Progenitor cell of endocrine pancreas (in vitro differentiated cells): ENCODE results near the gene SNRPD2. TPM values are rescaled to one million over a fixed set of nuclear protein-coding genes. Genes with fewer than 3 reads are reported as not detected.

Experiments used
- DNase-seq: peaks from one replicate; pipeline ENCODE4 v3.0.0; 2021; ENCODE audit warnings: low spot score; ENCODE audit not compliant: unreplicated experiment
- H3K27ac Mint-ChIP-seq: 2 replicates; pipeline ENCODE4 v1.8.0; 2021; ENCODE audit warnings: mild to moderate bottlenecking, moderate library complexity, mixed read lengths
- H3K27me3 Mint-ChIP-seq: 2 replicates; pipeline ENCODE4 v1.8.0; 2021; ENCODE audit warnings: mixed read lengths
- H3K36me3 Mint-ChIP-seq: 2 replicates; pipeline ENCODE4 v1.8.0; 2022; ENCODE audit warnings: mixed read lengths; ENCODE audit not compliant: insufficient read depth
- H3K4me1 Mint-ChIP-seq: 2 replicates; pipeline ENCODE4 v1.8.0; 2021; ENCODE audit warnings: low read depth, mixed read lengths
- H3K4me3 Mint-ChIP-seq: 2 replicates; pipeline ENCODE4 v1.8.0; 2021; ENCODE audit warnings: low read depth, mild to moderate bottlenecking, moderate library complexity, mixed read lengths
- H3K9me3 Mint-ChIP-seq: 2 replicates; pipeline ENCODE4 v1.8.0; 2021; ENCODE audit warnings: low read depth, mixed read lengths
- long read RNA-seq: library from polyadenylated mRNA; unstranded; transcript quantifications from one replicate; pipeline ENCODE4 v2.0.0, GENCODE V29; 2020
- total RNA-seq: library from RNA; stranded (reverse); gene quantifications from 2 replicates; pipeline ENCODE4 v1.2.1, GENCODE V29; 2021
- TF ChIP-seq, protein P1 (sequence below): fragments of 200-600 bp; sonication (generic); IDR thresholded peaks from one replicate; pipeline ENCODE4 v1.5.0; 2021; ENCODE audit warnings: antibody characterized with exemption, mild to moderate bottlenecking; ENCODE audit not compliant: unreplicated experiment

The SNRPD2 gene
- 401 and 414 TPM in 2 replicates for total RNA-seq
- long read RNA-seq, transcript SNRPD2-201 (3 exons, 901 nt) = major isoform, 42 of 48 reads
- long read RNA-seq, partial matches to known transcripts = 5 of 48 reads
- long read RNA-seq, other reads (novel, unspliced or antisense) = 0 of 48 reads

DNA sequence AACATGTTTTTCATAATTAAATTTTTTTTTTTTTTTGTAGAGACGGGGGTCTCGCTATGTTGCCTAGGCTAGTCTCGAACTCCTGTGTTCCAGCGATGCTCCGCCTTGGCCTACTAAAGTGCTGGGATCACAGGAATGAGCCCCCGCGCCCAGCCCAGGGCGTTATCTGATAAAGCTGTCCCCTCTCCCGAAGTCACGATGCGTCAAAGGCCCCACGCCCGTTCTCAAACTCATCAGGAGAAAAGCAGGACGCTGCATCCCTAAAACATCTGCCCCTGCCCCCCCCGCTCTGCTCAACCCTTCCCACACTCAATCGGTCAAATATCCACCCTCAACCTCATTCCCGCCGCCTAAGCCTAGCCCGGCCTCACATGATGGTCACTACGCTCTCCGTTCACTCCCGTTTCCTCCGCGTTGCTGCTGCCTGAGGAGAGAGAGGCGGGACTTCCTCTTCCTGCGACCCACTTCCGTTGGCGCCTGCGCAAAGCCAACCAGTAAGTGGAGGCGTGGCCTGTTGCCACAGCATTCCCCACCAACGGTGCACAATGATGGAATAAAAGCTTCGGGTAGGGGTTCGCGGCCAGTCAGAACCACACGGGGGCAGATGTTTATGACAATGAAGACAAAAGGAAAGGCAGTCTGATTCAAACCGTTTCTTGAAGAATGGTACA lies at the start of gene SNRPD2:
Gene SNRPD2, minus strand, starts transcription at position 438 of the 671 bp plus-strand sequence. Its CDS starts 65 bp downstream, at position 373.
- TF ChIP-seq, protein P1, sequence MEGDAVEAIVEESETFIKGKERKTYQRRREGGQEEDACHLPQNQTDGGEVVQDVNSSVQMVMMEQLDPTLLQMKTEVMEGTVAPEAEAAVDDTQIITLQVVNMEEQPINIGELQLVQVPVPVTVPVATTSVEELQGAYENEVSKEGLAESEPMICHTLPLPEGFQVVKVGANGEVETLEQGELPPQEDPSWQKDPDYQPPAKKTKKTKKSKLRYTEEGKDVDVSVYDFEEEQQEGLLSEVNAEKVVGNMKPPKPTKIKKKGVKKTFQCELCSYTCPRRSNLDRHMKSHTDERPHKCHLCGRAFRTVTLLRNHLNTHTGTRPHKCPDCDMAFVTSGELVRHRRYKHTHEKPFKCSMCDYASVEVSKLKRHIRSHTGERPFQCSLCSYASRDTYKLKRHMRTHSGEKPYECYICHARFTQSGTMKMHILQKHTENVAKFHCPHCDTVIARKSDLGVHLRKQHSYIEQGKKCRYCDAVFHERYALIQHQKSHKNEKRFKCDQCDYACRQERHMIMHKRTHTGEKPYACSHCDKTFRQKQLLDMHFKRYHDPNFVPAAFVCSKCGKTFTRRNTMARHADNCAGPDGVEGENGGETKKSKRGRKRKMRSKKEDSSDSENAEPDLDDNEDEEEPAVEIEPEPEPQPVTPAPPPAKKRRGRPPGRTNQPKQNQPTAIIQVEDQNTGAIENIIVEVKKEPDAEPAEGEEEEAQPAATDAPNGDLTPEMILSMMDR = no peak
- H3K27ac Mint-ChIP-seq = peak within 1 kb of the TSS; percentile 99
- H3K4me3 Mint-ChIP-seq = peak within 1 kb of the TSS; percentile 88
- no peaks in the 10 kb centered on the region for H3K9me3 Mint-ChIP-seq
- peak; percentile 89 for DNase-seq
- no peaks in the 10 kb centered on the region for H3K27me3 Mint-ChIP-seq
- peaks cover 4% of the 10 kb centered on the region for H3K36me3 Mint-ChIP-seq
- peaks cover 6% of the 10 kb centered on the region for H3K4me1 Mint-ChIP-seq

DNA sequence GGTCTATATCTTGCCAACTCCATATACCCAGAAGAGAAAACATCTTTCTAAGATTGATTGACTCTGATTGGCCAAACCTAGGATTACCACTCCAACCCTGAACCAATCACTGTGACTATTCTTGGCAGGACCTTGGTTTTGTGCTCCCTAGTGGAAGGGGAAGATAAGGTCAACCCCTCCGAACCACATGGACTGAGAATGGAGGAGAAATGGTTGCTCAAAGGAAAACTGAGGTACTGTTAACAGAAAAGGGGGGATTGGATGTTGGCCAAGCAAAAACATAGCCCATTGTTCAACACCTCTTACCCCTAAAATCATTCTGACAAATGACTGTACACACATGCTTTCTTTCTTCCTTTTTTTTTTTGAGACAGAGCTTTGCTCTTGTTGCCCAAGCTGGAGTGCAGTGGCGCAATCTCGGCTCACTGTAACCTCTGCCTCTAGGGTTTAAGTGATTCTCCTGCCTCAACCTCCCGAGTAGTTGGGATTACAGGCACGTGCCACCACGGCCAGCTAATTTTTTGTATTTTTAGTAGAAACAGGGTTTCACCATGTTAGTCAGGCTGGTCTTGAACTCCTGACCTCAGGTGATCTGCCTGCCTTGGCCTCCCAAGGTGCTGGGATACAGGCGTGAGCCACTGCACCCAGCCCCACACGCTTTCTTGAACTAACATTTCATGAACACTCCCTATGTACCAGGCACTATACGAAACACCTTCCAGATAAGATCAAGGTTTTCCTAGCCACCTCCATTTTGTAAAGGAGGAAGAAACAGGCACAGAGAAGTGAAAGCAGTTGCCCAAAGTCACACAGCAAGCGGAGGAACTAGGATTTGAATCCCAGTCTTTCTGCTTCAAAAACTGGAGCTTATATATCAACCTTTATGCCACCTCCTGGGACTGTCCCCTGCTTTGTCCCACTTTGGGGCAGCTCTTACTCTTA lies 48.0 kb upstream of the SNRPD2 start:
- Mint-ChIP-seq H3K4me1 (no peaks in the 10 kb centered on the region), H3K4me3 (no peak overlapping the region), H3K9me3 (no peaks in the 10 kb centered on the region), H3K36me3 (no peaks in the 10 kb centered on the region), H3K27me3 (peaks cover 2% of the 10 kb centered on the region), H3K27ac (no peak overlapping the region)
- DNase-seq = no peak
- TF ChIP-seq, protein P1 = no peak

DNA sequence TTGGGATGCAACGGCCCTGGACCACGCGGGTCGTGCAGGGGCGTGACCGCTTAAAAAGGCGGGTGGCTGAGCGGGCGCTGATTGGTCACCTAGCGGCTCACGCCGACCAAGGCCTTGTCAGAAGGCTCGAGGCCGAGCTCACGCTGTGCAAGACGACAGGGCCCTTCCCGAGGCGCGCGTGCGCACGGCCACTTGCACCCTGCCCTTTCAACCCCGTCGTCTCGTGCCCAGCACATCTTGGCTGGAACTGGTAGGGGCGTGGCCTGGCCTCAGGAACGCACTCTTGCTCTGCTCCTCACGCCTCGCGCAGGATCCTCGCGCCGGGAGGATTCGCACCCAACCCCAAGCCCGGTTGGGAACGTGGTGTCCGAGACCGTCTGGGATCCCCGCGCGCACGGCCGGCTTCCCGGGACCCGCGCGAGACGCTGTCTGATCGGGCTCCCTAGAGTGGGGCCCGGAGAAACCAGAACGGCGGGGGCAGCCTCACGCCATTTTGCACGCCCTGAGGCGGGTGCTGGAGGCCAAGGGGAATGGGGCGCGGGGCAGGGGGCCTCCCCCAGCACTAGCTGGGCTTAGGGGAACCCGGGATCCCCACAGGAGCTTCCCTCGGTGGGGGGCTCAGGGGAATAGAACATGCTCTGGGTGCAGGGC lies 41.5 kb upstream of the SNRPD2 start, which contains the start of gene MEIOSIN:
Gene MEIOSIN, plus strand, starts transcription at position 280 of the 651 bp plus-strand sequence. CDS start 1,938 bp downstream, outside the sequence.
- H3K9me3 Mint-ChIP-seq = no peaks in the 10 kb centered on the region
- no peaks in the 10 kb centered on the region for H3K36me3 Mint-ChIP-seq
- H3K4me1 Mint-ChIP-seq = peaks cover 9% of the 10 kb centered on the region
- H3K4me3 Mint-ChIP-seq = no peak within 1 kb of the TSS
- TF ChIP-seq, protein P1 = no peak
- DNase-seq = no peak
- H3K27ac Mint-ChIP-seq = peak within 1 kb of the TSS; percentile 27
- no peaks in the 10 kb centered on the region for H3K27me3 Mint-ChIP-seq

DNA sequence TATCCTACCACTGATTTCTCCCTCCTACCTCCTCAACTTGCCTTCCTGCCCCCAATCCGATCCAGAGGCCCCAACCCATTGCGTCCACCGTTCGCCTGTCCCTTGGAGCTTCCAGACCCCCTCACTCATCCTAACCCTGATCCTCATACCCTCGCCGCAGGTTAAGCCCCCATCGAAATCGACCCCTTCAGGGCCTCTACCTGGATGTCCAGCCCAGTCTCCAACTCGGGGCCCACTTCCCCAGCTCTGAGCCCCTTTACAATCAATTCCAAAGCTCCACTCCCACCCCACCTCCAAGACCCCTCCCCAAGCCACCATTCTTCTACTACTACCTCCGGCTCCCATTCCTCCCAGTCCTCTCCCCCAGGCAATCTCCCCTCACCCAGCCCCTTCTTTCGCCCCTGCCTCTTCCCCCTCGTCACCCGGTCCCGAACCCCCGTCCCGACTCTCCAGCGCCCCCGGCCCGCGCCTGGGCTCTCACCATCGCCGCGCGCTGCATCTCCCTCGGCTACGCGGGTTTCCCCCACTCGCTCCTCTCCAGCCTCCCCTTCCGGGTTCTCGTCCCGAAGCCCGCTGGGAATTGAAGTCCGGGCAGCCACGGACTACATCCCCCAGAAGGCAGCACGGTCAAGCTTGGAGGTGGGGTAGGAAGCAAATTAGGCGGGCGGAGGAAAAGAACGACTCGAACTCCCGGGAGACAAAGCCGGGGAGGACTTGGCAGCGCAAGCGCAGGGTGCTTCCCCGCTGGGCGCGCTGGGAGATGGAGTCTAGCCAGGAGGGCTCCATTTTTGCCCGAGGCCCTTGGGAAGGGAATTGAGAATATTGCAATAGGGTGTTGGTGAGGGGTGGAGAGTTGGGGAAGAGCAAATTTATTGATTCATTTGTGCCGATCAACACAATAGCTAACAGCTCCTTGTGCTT lies 38.9 kb upstream of the SNRPD2 start, which contains the start of gene FBXO46:
Gene FBXO46, minus strand, starts transcription at position 529 of the 921 bp plus-strand sequence. CDS start 17,401 bp downstream, outside the sequence.
- Mint-ChIP-seq H3K9me3 (no peaks in the 10 kb centered on the region), H3K27ac (peak within 1 kb of the TSS; percentile 90), H3K27me3 (no peaks in the 10 kb centered on the region), H3K4me1 (peaks cover 12% of the 10 kb centered on the region), H3K4me3 (peak within 1 kb of the TSS; percentile 90), H3K36me3 (no peaks in the 10 kb centered on the region)
- peak; percentile 92 for DNase-seq
- TF ChIP-seq, protein P1 = peak; percentile 15
